Measurements from ENCODE around the gene NCOA5.

Gene NCOA5

GRCh38 chr20:46085179-46085851 lies 4.4 kb downstream of the NCOA5 start:
- H3K4me1 ChIP-seq (ENCODE audit: insufficient read depth, low read length), result peaks cover 28% of the 10 kb centered on the region; the same call in 1 of the 2 replicates
- H3K27me3 ChIP-seq (ENCODE audit: insufficient read depth, low read length), result no peaks in the 10 kb centered on the region
- no peak overlapping the region for H3K27ac ChIP-seq (ENCODE audit: low read length)
- H3K9me3 ChIP-seq (ENCODE audit: insufficient read depth, low read depth, low read length), result no peaks in the 10 kb centered on the region
- H3K4me3 ChIP-seq (ENCODE audit: low read length), result no peak overlapping the region
- H3K36me3 ChIP-seq (ENCODE audit: insufficient read depth, low read depth, low read length), result no peaks in the 10 kb centered on the region
- H3K9ac ChIP-seq (ENCODE audit: low read depth, low read length), result no peak overlapping the region

GRCh38 chr20:46084805-46085178 lies 5.0 kb downstream of the NCOA5 start:
- no peak overlapping the region for H3K27ac ChIP-seq (ENCODE audit: low read length)
- H3K4me3 ChIP-seq (ENCODE audit: low read length), result no peak overlapping the region
- no peaks in the 10 kb centered on the region for H3K36me3 ChIP-seq (ENCODE audit: insufficient read depth, low read depth, low read length)

GRCh38 chr20:46083531-46084061 lies 6.2 kb downstream of the NCOA5 start:
- Histone ChIP-seq H3K9ac (ENCODE audit: low read depth, low read length) (no peak overlapping the region), H3K27ac (ENCODE audit: low read length) (no peak overlapping the region), H3K4me1 (ENCODE audit: insufficient read depth, low read length) (peaks cover 25% of the 10 kb centered on the region; the same call in 1 of the 2 replicates)

More at GRCh38 chr20:46084805-46085178, 5.0 kb downstream of the NCOA5 start:
- Histone ChIP-seq H3K9ac (ENCODE audit: low read depth, low read length) (no peak overlapping the region), H3K4me1 (ENCODE audit: insufficient read depth, low read length) (peaks cover 26% of the 10 kb centered on the region; the same call in 1 of the 2 replicates), H3K9me3 (ENCODE audit: insufficient read depth, low read depth, low read length) (no peaks in the 10 kb centered on the region), H3K27me3 (ENCODE audit: insufficient read depth, low read length) (no peaks in the 10 kb centered on the region)

GRCh38 chr20:46083101-46083500 lies 6.7 kb downstream of the NCOA5 start:
- no peak overlapping the region for H3K9ac ChIP-seq (ENCODE audit: low read depth, low read length)
- H3K27me3 ChIP-seq (ENCODE audit: insufficient read depth, low read length), result no peaks in the 10 kb centered on the region
- H3K36me3 ChIP-seq (ENCODE audit: insufficient read depth, low read depth, low read length), result peaks cover 16% of the 10 kb centered on the region
- H3K9me3 ChIP-seq (ENCODE audit: insufficient read depth, low read depth, low read length), result no peaks in the 10 kb centered on the region
- peaks cover 20% of the 10 kb centered on the region; the same call in 1 of the 2 replicates for H3K4me1 ChIP-seq (ENCODE audit: insufficient read depth, low read length)
- H3K4me3 ChIP-seq (ENCODE audit: low read length), result no peak overlapping the region
- H3K27ac ChIP-seq (ENCODE audit: low read length), result no peak overlapping the region

More at GRCh38 chr20:46083531-46084061, 6.2 kb downstream of the NCOA5 start:
- Histone ChIP-seq H3K27me3 (ENCODE audit: insufficient read depth, low read length) (no peaks in the 10 kb centered on the region), H3K36me3 (ENCODE audit: insufficient read depth, low read depth, low read length) (peaks cover 11% of the 10 kb centered on the region), H3K9me3 (ENCODE audit: insufficient read depth, low read depth, low read length) (no peaks in the 10 kb centered on the region), H3K4me3 (ENCODE audit: low read length) (no peak overlapping the region)

- Histone ChIP-seq H3K9me3 (ENCODE audit: insufficient read depth, low read depth, low read length) (no peaks in the 10 kb centered on the region), H3K36me3 (ENCODE audit: insufficient read depth, low read depth, low read length) (peaks cover 27% of the 10 kb centered on the region), H3K27me3 (ENCODE audit: insufficient read depth, low read length) (no peaks in the 10 kb centered on the region), H3K9ac (ENCODE audit: low read depth, low read length) (no peak overlapping the region), H3K4me3 (ENCODE audit: low read length) (no peak overlapping the region), H3K4me1 (ENCODE audit: insufficient read depth, low read length) (peaks cover 34% of the 10 kb centered on the region; the same call in 1 of the 2 replicates), H3K27ac (ENCODE audit: low read length) (no peak overlapping the region)
These were observed 8.7 kb downstream of the NCOA5 start for GRCh38 chr20:46081074-46081473.

GRCh38 chr20:46078954-46079353 lies 10.8 kb downstream of the NCOA5 start:
- H3K4me1 ChIP-seq (ENCODE audit: insufficient read depth, low read length), result peaks cover 41% of the 10 kb centered on the region
- peaks cover 44% of the 10 kb centered on the region for H3K36me3 ChIP-seq (ENCODE audit: insufficient read depth, low read depth, low read length)
- H3K9ac ChIP-seq (ENCODE audit: low read depth, low read length), result no peak overlapping the region
- no peaks in the 10 kb centered on the region for H3K27me3 ChIP-seq (ENCODE audit: insufficient read depth, low read length)
- H3K9me3 ChIP-seq (ENCODE audit: insufficient read depth, low read depth, low read length), result no peaks in the 10 kb centered on the region
- H3K4me3 ChIP-seq (ENCODE audit: low read length), result no peak overlapping the region
- no peak overlapping the region for H3K27ac ChIP-seq (ENCODE audit: low read length)

GRCh38 chr20:46077642-46078305 lies 12.0 kb downstream of the NCOA5 start:
- Histone ChIP-seq H3K27ac (ENCODE audit: low read length) (no peak overlapping the region), H3K4me1 (ENCODE audit: insufficient read depth, low read length) (peaks cover 53% of the 10 kb centered on the region), H3K36me3 (ENCODE audit: insufficient read depth, low read depth, low read length) (peaks cover 50% of the 10 kb centered on the region), H3K9me3 (ENCODE audit: insufficient read depth, low read depth, low read length) (no peaks in the 10 kb centered on the region), H3K4me3 (ENCODE audit: low read length) (no peak overlapping the region), H3K9ac (ENCODE audit: low read depth, low read length) (no peak overlapping the region), H3K27me3 (ENCODE audit: insufficient read depth, low read length) (no peaks in the 10 kb centered on the region)

- H3K9ac ChIP-seq (ENCODE audit: low read depth, low read length), result peak overlapping the region; percentile 16; the same call in 1 of the 2 replicates
- peaks cover 53% of the 10 kb centered on the region for H3K36me3 ChIP-seq (ENCODE audit: insufficient read depth, low read depth, low read length)
- H3K27me3 ChIP-seq (ENCODE audit: insufficient read depth, low read length), result no peaks in the 10 kb centered on the region
- no peak overlapping the region for H3K27ac ChIP-seq (ENCODE audit: low read length)
- H3K4me3 ChIP-seq (ENCODE audit: low read length), result no peak overlapping the region
- no peaks in the 10 kb centered on the region for H3K9me3 ChIP-seq (ENCODE audit: insufficient read depth, low read depth, low read length)
- H3K4me1 ChIP-seq (ENCODE audit: insufficient read depth, low read length), result peaks cover 47% of the 10 kb centered on the region
These were observed 13.0 kb downstream of the NCOA5 start for GRCh38 chr20:46076806-46077205.

- peak overlapping the region; percentile 52 for H3K27ac ChIP-seq (ENCODE audit: low read length)
- H3K4me1 ChIP-seq (ENCODE audit: insufficient read depth, low read length), result peaks cover 54% of the 10 kb centered on the region
- peaks cover 67% of the 10 kb centered on the region for H3K36me3 ChIP-seq (ENCODE audit: insufficient read depth, low read depth, low read length)
- no peaks in the 10 kb centered on the region for H3K9me3 ChIP-seq (ENCODE audit: insufficient read depth, low read depth, low read length)
- H3K27me3 ChIP-seq (ENCODE audit: insufficient read depth, low read length), result no peaks in the 10 kb centered on the region
- peak overlapping the region; percentile 4; the same call in 1 of the 2 replicates for H3K9ac ChIP-seq (ENCODE audit: low read depth, low read length)
- peak overlapping the region; percentile 37; the same call in 1 of the 2 replicates for H3K4me3 ChIP-seq (ENCODE audit: low read length)
These were observed 15.8 kb downstream of the NCOA5 start for GRCh38 chr20:46074006-46074405.

- H3K4me3 ChIP-seq (ENCODE audit: low read length), result peak overlapping the region; percentile 37; the same call in 1 of the 2 replicates
- peaks cover 54% of the 10 kb centered on the region for H3K4me1 ChIP-seq (ENCODE audit: insufficient read depth, low read length)
- no peaks in the 10 kb centered on the region for H3K9me3 ChIP-seq (ENCODE audit: insufficient read depth, low read depth, low read length)
- H3K9ac ChIP-seq (ENCODE audit: low read depth, low read length), result peak overlapping the region; percentile 4; the same call in 1 of the 2 replicates
- H3K36me3 ChIP-seq (ENCODE audit: insufficient read depth, low read depth, low read length), result peaks cover 66% of the 10 kb centered on the region
- no peaks in the 10 kb centered on the region for H3K27me3 ChIP-seq (ENCODE audit: insufficient read depth, low read length)
- peak overlapping the region; percentile 52 for H3K27ac ChIP-seq (ENCODE audit: low read length)
These were observed 16.3 kb downstream of the NCOA5 start for GRCh38 chr20:46073443-46073842.

- Histone ChIP-seq H3K27me3 (ENCODE audit: insufficient read depth, low read length) (no peaks in the 10 kb centered on the region), H3K9me3 (ENCODE audit: insufficient read depth, low read depth, low read length) (no peaks in the 10 kb centered on the region), H3K4me1 (ENCODE audit: insufficient read depth, low read length) (peaks cover 54% of the 10 kb centered on the region), H3K36me3 (ENCODE audit: insufficient read depth, low read depth, low read length) (peaks cover 66% of the 10 kb centered on the region), H3K9ac (ENCODE audit: low read depth, low read length) (peak overlapping the region; percentile 4; the same call in 1 of the 2 replicates), H3K4me3 (ENCODE audit: low read length) (no peak overlapping the region), H3K27ac (ENCODE audit: low read length) (no peak overlapping the region)
These were observed 16.7 kb downstream of the NCOA5 start for GRCh38 chr20:46073024-46073423.
